ENCODE measurements around the gene NFASC. TPM values are rescaled to one million over a fixed set of nuclear protein-coding genes. Genes with fewer than 3 reads are reported as not detected.

NFASC gene
- total RNA-seq, 1 donor from 2014 or later: 0.05 TPM

DNA sequence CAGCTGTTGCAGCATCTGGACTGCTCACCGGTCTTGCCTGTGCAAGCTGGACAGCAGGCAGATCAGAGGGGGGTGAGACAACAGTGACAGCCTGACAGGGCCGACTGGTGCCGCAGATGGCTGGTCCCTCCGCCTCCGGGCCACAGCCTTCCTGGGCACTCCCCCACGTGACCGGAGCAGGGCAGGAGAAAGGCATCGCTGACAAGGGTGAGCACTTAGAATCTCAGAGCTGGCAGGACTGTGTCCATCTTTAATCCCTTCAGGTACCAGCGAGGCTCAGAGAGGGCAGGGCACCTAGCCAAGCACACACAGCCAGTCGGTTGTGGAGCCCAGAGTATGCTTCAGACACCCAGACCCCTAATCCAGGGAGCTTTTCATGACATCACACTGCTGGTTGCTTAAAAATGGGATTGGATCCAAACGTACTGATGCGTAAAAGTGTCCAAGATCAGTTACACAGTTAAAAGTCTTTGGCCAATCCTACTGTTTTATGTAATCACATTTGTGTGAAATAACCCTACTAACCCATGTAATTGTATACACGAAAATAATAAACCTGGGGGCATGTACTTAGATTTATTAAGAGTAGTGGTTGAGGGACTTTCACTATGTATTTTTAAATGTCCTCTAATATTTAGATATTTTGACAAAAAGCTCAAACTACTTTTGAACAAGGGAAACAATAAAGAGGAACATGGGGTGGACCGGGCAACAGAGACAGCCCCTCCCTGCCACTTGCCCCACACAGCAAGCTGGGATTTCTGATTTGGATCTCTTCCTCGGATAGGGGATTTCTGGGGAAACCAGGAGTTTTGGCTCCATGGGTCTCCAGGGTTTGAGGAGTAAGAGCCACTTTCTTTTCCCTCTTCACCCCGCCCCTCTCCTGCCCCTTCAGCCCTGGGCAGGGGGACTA is 171.6 kb downstream of the NFASC start:
- DNase-seq (ENCODE audit: low read depth): no peak

DNA sequence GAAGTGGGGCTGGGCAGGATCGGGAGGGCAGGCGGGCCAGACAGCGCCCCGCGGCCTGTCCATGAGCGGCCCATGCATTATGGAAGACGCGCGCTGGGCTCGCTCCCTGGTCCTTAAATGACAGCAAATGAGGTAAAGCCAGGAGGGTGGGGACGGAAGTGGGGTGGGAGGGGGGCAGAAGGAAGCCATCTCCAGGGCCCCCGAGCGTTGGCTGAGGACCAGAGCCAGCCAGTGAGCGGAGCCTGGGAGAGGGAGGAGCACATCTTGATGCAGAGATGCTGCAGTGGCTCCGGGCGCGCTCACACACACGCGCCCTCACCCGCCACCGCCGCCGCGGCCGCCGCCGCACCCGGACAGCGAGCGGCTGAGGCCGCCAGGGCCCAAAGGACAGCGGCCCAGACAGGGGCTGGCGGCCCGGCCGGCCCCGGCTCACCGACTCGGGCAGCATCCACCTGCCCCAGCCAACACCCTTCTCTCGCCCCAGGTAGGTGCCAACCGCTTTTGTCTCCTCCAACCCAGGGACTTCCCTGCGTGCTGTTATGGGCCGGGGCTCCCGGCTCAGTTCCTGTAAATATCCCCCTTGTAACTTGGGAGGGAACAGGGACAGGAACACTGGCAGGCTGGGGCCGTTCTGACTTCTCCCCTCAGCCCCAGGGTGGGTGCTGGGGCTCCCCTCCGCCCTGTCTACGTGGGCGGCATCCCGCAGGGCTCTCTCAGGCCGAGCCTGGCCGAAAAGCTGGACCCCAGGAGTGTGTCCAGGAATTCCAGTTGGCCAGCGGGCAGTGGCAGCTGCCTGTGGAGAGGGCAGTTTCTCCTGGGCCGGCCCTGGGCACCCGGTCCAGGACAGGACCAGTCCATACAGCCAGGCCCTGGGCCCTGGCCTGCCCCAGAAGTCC is 172.5 kb downstream of the NFASC start, which contains the start of gene CNTN2:
Gene CNTN2, plus strand, starts transcription at position 302 of the 896 bp plus-strand sequence. CDS start 9,974 bp downstream, outside the sequence.
- no peak for DNase-seq (ENCODE audit: low read depth)

- no peak for DNase-seq (ENCODE audit: low read depth)
These were observed 173.2 kb downstream of the NFASC start for GRCh38 chr1:205043866-205044265.

- DNase-seq (ENCODE audit: low read depth): no peak
These were observed 174.1 kb downstream of the NFASC start for GRCh38 chr1:205044741-205045140.

DNA sequence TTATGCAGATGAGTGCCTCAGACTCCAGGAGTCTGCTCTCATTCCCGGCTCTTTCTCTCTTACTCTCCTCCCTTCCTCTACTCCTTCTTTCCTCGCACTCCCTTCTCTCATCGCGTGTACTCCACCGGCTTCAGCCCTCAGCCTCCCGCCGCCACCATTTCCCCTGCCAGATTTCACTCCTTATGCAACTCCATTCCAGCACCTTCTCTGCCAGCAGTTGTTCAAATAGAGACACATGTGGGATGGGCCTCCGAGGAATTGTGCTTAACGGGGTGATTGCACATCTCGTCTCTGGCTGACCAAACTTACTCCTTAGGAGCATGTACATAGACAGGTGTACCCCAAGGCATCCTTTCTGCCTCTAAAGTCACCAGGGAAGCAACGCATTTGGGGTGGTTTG is 174.5 kb downstream of the NFASC start:
- no peak for DNase-seq (ENCODE audit: low read depth)

- no peak for DNase-seq (ENCODE audit: low read depth)
These were observed 176.2 kb downstream of the NFASC start for GRCh38 chr1:205046870-205047269.

DNA sequence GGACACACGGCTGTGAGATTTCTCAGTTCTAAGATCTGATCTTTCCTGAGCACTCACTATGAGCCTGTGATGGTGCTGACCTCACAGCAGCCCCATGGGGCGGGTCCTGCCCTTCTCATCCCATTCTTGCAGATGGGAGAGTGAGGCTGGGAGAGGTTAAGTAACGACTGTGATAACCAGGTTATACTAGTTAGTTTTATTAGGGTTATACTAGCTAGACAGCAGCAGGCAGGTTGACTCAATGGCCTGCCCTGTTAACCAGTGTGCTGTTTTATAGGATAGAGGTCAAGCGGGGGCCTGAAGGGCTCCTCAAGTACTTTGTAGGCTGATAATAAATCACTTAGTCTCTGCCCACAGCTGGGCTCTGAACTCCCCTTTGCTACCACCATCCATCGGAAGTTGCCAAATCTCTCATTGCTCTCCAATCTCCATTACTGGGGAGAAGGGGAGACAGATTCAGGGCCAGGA is 177.1 kb downstream of the NFASC start:
- DNase-seq (ENCODE audit: low read depth): no peak

- no peak for DNase-seq (ENCODE audit: low read depth)
These were observed 177.7 kb downstream of the NFASC start for GRCh38 chr1:205048382-205048781.

- DNase-seq (ENCODE audit: low read depth): no peak
These were observed 178.8 kb downstream of the NFASC start for GRCh38 chr1:205049479-205049878.

DNA sequence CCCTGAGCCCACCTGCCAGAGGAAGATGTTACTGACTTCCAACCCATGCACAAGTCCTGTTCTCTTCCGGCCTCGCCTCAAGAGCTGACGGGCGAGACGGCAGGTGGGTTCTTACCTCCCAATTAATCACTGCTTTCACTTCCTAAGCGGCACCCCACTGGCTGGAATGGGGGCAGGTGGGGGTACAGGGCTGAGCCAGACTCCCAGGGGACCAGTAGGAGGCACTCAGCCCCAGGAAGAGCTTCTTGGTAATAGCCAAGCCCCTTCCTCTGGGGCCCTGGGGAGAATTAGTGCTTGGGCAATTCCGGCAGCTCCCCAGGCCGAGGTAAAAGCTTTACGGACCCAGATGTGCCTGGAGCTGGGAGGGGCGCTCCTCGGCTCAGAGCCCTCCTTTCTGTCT is 182.0 kb downstream of the NFASC start:
- no peak for DNase-seq (ENCODE audit: low read depth)

- DNase-seq (ENCODE audit: low read depth): no peak
These were observed 182.6 kb downstream of the NFASC start for GRCh38 chr1:205053296-205053695.

GRCh38 chr1:205054013-205054412 is 183.4 kb downstream of the NFASC start:
- DNase-seq (ENCODE audit: low read depth): no peak

DNA sequence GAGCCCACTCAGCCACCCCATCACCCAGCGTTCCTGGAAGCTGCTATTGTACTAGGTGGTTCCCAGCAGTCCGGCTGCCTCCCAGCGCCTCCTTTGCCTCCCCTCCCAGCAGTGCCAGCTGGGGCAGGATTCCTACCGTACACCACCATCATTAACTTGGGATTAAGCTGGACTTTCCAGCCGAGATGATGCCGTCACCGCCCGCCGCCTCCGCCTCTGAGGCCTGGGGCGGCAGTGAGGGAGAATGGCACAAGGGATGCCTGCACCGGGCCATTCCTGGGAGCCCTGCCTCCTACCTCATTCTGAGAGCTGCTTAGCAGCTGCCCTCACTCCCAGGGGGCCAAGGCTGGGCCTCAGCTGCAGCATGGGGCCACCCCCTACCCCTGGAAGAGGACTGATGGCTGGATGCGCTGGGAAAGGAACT is 185.5 kb downstream of the NFASC start:
- no peak for DNase-seq (ENCODE audit: low read depth)

DNA sequence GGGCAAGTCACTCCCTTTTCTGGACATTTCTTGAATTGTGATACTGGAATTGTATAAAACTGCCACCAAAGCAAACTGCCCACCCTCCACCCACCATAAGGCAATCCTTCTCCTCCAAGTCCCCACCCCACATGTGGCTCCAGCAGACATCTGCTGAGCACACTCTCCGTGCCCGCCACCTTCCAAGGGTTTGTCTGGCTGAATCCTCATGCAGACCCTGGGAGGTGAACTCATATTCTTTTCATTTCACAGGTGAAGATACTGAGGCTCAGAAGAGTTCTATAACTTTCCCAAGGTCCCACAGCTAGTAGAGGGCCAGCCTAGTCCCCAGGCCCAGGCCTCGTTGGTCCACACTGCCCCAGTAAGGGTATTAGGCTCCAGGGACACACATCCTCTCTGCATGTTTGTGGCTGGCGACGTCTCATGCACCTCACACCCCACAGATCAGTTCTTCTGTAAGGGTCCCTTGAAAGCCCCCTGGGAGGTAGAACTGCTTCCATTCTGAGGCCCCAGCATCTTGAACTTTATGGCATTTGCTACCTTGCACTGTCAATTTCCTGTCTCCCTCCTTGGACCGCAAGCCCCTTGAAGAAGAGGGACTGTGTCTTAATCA is 186.4 kb downstream of the NFASC start:
- DNase-seq (ENCODE audit: low read depth): no peak

DNA sequence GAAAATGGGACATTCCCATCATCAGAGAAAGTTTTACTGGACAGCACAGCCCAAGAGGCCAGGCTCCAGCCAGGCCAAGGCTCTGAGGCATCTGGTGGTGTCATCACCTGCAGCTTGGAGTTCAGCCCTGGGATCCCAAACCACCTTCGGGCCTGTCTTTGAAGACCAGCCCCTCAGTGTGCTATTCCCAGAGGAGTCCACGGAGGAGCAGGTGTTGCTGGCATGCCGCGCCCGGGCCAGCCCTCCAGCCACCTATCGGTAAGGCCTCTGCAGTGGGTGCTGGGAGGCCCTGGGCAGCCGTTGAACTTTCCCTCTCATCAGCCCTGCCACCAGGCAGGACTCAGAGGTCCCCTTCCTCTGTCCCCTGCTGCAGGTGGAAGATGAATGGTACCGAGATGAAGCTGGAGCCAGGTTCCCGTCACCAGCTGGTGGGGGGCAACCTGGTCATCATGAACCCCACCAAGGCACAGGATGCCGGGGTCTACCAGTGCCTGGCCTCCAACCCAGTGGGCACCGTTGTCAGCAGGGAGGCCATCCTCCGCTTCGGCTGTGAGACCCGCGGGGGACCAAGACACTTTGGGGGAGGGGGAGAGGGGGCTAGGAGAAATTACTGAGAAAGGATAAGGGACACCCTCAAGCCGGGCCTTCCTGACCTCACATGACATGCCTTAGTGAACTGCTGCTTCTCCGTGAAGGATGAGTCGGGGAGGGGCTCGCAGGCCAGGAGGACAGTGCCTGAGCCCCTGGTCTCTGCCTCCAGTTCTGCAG is 187.3 kb downstream of the NFASC start:
- DNase-seq (ENCODE audit: low read depth): no peak

DNA sequence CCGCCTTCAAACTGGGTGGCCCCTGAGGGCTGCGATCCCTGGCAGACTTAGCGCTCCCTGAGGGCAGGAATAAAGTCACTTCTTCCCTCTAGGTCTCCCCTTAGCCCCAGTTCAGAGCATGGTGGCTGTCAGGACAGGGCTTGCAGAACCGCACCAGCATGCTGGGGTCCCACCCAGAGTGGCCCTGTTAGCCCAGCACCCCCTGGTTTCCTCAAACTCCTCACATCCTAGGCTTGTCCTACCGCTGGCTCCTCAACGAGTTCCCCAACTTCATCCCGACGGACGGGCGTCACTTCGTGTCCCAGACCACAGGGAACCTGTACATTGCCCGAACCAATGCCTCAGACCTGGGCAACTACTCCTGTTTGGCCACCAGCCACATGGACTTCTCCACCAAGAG is 188.2 kb downstream of the NFASC start:
- no peak for DNase-seq (ENCODE audit: low read depth)

DNA sequence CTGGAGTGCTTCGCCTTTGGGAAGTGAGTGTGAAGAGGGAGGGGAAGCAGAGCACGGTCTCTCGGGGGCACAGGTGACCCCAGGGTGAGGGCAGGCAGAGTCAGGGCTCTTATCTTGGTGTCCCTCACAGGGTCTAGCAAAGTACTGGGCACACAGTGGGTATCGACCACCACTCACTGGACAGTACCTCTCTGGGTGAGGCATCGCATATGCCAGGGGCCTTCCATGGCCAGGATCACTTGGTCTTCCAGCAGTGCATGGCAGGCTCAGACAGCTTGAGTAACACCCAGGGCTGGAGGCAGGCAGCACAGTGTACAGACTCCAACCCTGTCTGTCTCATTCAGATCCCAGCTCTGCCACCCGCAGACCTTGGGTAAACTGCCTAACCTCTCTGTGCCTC is 189.0 kb downstream of the NFASC start:
- DNase-seq (ENCODE audit: low read depth): no peak

DNA sequence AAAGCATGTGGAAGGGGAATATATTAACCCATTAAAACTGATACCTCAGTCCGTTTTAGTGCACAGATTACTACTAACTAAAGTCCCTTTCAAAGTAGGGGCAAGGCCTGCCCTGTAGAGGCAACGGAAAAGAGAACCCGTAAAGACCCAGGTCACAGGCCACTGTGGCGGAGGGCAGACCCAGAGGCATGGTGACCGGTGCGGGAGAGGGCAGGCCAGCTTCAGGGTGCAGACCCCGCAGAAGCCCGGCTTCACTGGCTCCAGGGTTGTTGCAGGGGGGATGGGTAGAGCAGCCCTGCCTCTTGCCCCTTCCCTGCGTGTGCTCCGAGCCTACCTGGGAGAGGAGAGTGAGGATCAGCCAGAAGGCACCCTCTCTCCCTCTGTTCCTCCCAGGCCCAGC is 190.1 kb downstream of the NFASC start:
- no peak for DNase-seq (ENCODE audit: low read depth)

- no peak for DNase-seq (ENCODE audit: low read depth)
These were observed 190.6 kb downstream of the NFASC start for GRCh38 chr1:205061227-205061626.

GRCh38 chr1:205061665-205062069 is 191.0 kb downstream of the NFASC start:
- peak; percentile 44 for DNase-seq (ENCODE audit: low read depth)

DNA sequence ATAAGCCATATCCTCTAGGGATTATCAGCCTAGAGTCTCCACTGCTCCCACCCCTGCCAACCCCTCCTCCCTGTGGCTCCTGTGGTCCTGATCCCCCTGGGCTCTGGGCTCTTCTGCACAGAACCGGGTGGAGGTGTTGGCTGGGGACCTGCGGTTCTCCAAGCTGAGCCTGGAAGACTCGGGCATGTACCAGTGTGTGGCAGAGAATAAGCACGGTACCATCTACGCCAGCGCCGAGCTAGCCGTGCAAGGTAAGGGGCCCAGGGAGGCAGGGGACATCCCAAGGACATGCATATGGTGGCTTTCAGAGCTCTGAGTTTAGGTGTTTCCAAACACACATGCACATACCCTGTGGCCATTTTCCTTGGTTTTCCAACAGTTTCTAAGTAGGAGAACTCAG is 191.7 kb downstream of the NFASC start:
- no peak for DNase-seq (ENCODE audit: low read depth)

Measured in renal cortical epithelial cell (primary cell).